Esophagus muscularis mucosa (tissue), 4 donors: Measurements from ENCODE around the gene PPT1.

Experiments
- CTCF ChIP-seq, 3 experiments: fragments of 200-600 bp in 2 of 3; fragments of 450-650 bp in 1 of 3; sonication (generic) in 2 of 3; IDR thresholded peaks; one replicate each; pipeline ENCODE4 v1.5.1; 2017 to 2019; ENCODE audit warnings: antibody characterized with exemption in 3 of 3, mild to moderate bottlenecking in 2 of 3, moderate library complexity in 1 of 3
- EP300 ChIP-seq: sonication (generic); formaldehyde crosslinking; IDR thresholded peaks from one replicate; pipeline ENCODE4 v1.6.1; 2017; ENCODE audit warnings: antibody characterized with exemption
- POLR2A ChIP-seq: fragments of 450-650 bp; IDR thresholded peaks from one replicate; pipeline ENCODE4 v1.6.1; 2017; ENCODE audit warnings: antibody characterized with exemption, moderate library complexity, mild to moderate bottlenecking, low read depth
- POLR2AphosphoS5 ChIP-seq, 2 donors: sonication (generic); formaldehyde crosslinking; IDR thresholded peaks; one replicate each; pipeline ENCODE4 v1.6.1; 2017; ENCODE audit warnings: antibody characterized with exemption in 2 of 2

- no peak for TF ChIP-seq CTCF (IDR thresholded peaks at IDR 0.05)
- no peak for TF ChIP-seq EP300
- no peak for TF ChIP-seq POLR2AphosphoS5 (IDR thresholded peaks at IDR 0.05)
- TF ChIP-seq POLR2A = no peak
These were observed 8.0 kb upstream of the PPT1 start for GRCh38 chr1:40105028-40105427.
